ENCODE measurements around the gene ST7. TPM values are rescaled to one million over a fixed set of nuclear protein-coding genes. Genes with fewer than 3 reads are reported as not detected.

Gene ST7, protein sequence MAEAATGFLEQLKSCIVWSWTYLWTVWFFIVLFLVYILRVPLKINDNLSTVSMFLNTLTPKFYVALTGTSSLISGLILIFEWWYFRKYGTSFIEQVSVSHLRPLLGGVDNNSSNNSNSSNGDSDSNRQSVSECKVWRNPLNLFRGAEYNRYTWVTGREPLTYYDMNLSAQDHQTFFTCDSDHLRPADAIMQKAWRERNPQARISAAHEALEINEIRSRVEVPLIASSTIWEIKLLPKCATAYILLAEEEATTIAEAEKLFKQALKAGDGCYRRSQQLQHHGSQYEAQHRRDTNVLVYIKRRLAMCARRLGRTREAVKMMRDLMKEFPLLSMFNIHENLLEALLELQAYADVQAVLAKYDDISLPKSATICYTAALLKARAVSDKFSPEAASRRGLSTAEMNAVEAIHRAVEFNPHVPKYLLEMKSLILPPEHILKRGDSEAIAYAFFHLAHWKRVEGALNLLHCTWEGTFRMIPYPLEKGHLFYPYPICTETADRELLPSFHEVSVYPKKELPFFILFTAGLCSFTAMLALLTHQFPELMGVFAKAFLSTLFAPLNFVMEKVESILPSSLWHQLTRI
- total RNA-seq, result 19.9 and 22.4 TPM in 2 replicates

DNA sequence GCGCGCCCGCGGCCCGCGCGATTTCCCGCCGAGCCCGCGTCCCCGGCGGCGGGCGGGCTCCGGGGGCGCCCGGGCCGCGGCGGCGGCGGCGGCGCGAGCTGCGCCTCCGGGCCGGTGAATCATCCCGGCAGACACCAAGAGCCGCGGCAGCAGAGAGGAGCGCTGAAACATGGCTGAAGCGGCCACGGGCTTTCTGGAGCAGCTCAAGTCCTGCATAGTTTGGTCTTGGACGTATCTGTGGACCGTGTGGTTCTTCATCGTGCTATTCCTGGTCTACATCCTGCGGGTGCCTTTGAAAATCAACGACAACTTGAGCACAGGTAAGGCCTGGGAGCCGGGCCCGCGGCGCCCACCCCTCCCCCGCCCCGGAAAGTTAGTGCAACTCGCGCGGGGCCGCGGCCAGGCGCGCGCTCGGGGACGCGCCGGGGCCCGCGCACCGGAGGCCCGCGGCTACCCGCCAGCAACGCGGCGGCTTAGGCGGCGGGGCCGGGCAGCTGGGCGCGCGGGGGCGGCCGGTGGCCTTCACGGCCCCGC, at the start of gene ST7:
ST7 (plus strand) TSS at position 130 of the 534 bp plus-strand sequence; CDS start at position 170, 40 bp downstream.
- Histone ChIP-seq H3K79me2 (ENCODE audit: insufficient read depth, low read length) (peaks cover 42% of the 10 kb centered on the region), H3K4me1 (ENCODE audit: insufficient read depth, low read length) (peaks cover 21% of the 10 kb centered on the region), H3K4me2 (ENCODE audit: insufficient read depth, low read length) (peak within 1 kb of the TSS; percentile 99), H3K27me3 (ENCODE audit: insufficient read depth, low read length) (no peaks in the 10 kb centered on the region), H3K27ac (ENCODE audit: low read depth, low read length) (peak within 1 kb of the TSS; percentile 87), H4K20me1 (ENCODE audit: insufficient read depth, low read length) (no peaks in the 10 kb centered on the region), H2AFZ (ENCODE audit: low read length) (peak within 1 kb of the TSS; percentile 97), H3K4me3 (ENCODE audit: insufficient read depth, low read length) (peak within 1 kb of the TSS; percentile 89), H3K36me3 (ENCODE audit: insufficient read depth, low read length) (no peaks in the 10 kb centered on the region), H3K9me3 (ENCODE audit: low read depth, low read length) (no peaks in the 10 kb centered on the region)
- peak; percentile 96 for DNase-seq (ENCODE audit: insufficient read length, low spot score, missing footprints)
- TF ChIP-seq, protein P1, sequence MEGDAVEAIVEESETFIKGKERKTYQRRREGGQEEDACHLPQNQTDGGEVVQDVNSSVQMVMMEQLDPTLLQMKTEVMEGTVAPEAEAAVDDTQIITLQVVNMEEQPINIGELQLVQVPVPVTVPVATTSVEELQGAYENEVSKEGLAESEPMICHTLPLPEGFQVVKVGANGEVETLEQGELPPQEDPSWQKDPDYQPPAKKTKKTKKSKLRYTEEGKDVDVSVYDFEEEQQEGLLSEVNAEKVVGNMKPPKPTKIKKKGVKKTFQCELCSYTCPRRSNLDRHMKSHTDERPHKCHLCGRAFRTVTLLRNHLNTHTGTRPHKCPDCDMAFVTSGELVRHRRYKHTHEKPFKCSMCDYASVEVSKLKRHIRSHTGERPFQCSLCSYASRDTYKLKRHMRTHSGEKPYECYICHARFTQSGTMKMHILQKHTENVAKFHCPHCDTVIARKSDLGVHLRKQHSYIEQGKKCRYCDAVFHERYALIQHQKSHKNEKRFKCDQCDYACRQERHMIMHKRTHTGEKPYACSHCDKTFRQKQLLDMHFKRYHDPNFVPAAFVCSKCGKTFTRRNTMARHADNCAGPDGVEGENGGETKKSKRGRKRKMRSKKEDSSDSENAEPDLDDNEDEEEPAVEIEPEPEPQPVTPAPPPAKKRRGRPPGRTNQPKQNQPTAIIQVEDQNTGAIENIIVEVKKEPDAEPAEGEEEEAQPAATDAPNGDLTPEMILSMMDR (IDR thresholded peaks at IDR 0.05; ENCODE audit: extremely low read depth, low read depth, low read length), result no peak

DNA sequence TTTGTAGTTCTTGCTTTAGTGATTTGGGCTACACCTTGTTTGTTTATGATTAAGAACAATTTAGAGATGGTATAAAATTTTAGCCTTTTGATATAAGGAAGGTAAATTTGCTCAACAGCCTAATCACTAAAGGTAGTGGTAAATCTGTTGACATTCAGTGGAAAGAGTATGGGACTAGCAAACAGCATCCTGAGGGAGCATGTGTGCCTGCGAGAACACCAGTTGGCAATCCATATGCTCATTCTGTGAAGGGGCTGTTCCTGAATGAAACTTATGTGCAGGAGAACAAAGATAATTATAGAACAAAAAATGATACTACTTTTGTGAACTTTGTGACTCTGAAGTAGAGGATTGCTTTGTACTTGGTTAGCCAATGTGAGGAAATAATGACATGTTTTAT, 46.9 kb upstream of the ST7 start:
- Histone ChIP-seq H2AFZ (ENCODE audit: low read length) (no peak overlapping the region), H3K27me3 (ENCODE audit: insufficient read depth, low read length) (no peaks in the 10 kb centered on the region), H3K4me1 (ENCODE audit: insufficient read depth, low read length) (no peaks in the 10 kb centered on the region), H3K79me2 (ENCODE audit: insufficient read depth, low read length) (peaks cover 30% of the 10 kb centered on the region), H3K27ac (ENCODE audit: low read depth, low read length) (no peak overlapping the region), H3K4me3 (ENCODE audit: insufficient read depth, low read length) (no peak overlapping the region), H4K20me1 (ENCODE audit: insufficient read depth, low read length) (peaks cover 3% of the 10 kb centered on the region), H3K36me3 (ENCODE audit: insufficient read depth, low read length) (peaks cover 42% of the 10 kb centered on the region), H3K9me3 (ENCODE audit: low read depth, low read length) (no peaks in the 10 kb centered on the region), H3K4me2 (ENCODE audit: insufficient read depth, low read length) (no peak overlapping the region)
- TF ChIP-seq, protein P1 (IDR thresholded peaks at IDR 0.05; ENCODE audit: extremely low read depth, low read depth, low read length), result no peak
- DNase-seq (ENCODE audit: insufficient read length, low spot score, missing footprints), result no peak

DNA sequence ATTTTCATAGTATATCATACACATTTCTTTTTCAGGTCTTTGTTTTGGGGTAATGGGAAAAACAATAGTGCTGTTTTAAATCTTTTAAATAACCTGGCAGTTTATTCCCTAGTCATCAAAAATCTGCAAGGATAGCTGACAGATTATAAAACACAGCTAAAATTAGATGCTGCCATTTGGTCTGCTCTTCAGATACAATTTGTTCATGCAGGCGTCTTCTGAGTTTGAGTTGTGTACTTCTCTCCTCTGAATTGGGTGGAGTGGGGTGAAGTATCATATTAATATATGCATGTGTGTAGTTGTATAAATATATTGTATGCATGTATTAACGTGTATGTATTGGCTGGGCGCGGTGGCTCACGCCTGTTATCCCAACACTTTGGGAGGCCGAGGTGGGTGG, 42.9 kb upstream of the ST7 start:
- Histone ChIP-seq H3K4me3 (ENCODE audit: insufficient read depth, low read length) (no peak overlapping the region), H4K20me1 (ENCODE audit: insufficient read depth, low read length) (peaks cover 5% of the 10 kb centered on the region), H3K4me2 (ENCODE audit: insufficient read depth, low read length) (no peak overlapping the region), H3K27me3 (ENCODE audit: insufficient read depth, low read length) (no peaks in the 10 kb centered on the region), H3K27ac (ENCODE audit: low read depth, low read length) (no peak overlapping the region), H3K79me2 (ENCODE audit: insufficient read depth, low read length) (peaks cover 14% of the 10 kb centered on the region), H3K9me3 (ENCODE audit: low read depth, low read length) (no peaks in the 10 kb centered on the region), H3K36me3 (ENCODE audit: insufficient read depth, low read length) (peaks cover 63% of the 10 kb centered on the region), H2AFZ (ENCODE audit: low read length) (no peak overlapping the region), H3K4me1 (ENCODE audit: insufficient read depth, low read length) (no peaks in the 10 kb centered on the region)
- TF ChIP-seq, protein P1 (IDR thresholded peaks at IDR 0.05; ENCODE audit: extremely low read depth, low read depth, low read length), result no peak
- no peak for DNase-seq (ENCODE audit: insufficient read length, low spot score, missing footprints)

DNA sequence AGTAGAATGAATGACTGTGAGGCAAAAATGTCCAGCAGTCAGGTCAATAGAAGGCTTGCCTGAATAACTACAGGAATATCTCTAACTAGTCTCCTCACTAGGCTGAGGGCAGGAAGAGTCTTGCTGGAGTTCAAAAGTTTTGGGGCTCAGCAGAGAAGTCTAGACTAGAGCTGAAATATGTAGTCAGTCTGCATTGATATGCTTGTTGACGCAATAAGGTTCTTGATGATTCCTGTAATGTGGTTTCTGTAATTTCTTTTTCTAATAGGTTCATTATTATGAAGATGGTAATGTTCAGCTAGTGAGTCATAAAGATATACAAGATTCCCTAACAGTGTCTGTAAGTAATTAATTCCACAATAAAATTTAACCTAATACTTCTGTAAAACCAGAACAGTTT, 41.5 kb upstream of the ST7 start:
- no peak overlapping the region for H2AFZ ChIP-seq (ENCODE audit: low read length)
- H3K9me3 ChIP-seq (ENCODE audit: low read depth, low read length), result no peaks in the 10 kb centered on the region
- no peak overlapping the region for H3K27ac ChIP-seq (ENCODE audit: low read depth, low read length)
- peaks cover 3% of the 10 kb centered on the region for H4K20me1 ChIP-seq (ENCODE audit: insufficient read depth, low read length)
- H3K79me2 ChIP-seq (ENCODE audit: insufficient read depth, low read length), result peaks cover 3% of the 10 kb centered on the region
- H3K36me3 ChIP-seq (ENCODE audit: insufficient read depth, low read length), result peaks cover 70% of the 10 kb centered on the region
- TF ChIP-seq, protein P1 (IDR thresholded peaks at IDR 0.05; ENCODE audit: extremely low read depth, low read depth, low read length), result no peak
- no peaks in the 10 kb centered on the region for H3K4me1 ChIP-seq (ENCODE audit: insufficient read depth, low read length)
- DNase-seq (ENCODE audit: insufficient read length, low spot score, missing footprints), result no peak
- no peak overlapping the region for H3K4me3 ChIP-seq (ENCODE audit: insufficient read depth, low read length)
- no peak overlapping the region for H3K4me2 ChIP-seq (ENCODE audit: insufficient read depth, low read length)
- H3K27me3 ChIP-seq (ENCODE audit: insufficient read depth, low read length), result no peaks in the 10 kb centered on the region

Data from osteoblast (primary cell).